ENCODE measurements around the gene PDIA5.

PDIA5 gene

GRCh38 chr3:123078101-123078500, 11.3 kb downstream of the PDIA5 start:
- DNase-seq (ENCODE audit: low read depth) = no peak
- H3K4me3 ChIP-seq (ENCODE audit: low read depth, low read length) = no peak overlapping the region
- TF ChIP-seq, protein P1, sequence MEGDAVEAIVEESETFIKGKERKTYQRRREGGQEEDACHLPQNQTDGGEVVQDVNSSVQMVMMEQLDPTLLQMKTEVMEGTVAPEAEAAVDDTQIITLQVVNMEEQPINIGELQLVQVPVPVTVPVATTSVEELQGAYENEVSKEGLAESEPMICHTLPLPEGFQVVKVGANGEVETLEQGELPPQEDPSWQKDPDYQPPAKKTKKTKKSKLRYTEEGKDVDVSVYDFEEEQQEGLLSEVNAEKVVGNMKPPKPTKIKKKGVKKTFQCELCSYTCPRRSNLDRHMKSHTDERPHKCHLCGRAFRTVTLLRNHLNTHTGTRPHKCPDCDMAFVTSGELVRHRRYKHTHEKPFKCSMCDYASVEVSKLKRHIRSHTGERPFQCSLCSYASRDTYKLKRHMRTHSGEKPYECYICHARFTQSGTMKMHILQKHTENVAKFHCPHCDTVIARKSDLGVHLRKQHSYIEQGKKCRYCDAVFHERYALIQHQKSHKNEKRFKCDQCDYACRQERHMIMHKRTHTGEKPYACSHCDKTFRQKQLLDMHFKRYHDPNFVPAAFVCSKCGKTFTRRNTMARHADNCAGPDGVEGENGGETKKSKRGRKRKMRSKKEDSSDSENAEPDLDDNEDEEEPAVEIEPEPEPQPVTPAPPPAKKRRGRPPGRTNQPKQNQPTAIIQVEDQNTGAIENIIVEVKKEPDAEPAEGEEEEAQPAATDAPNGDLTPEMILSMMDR (IDR thresholded peaks at IDR 0.05; ENCODE audit: low read depth, low read length, missing control alignments) = no peak
- in situ Hi-C loops (cut with HindIII; ENCODE audit: low sequenced_read_pairs) = no loop called here

DNA sequence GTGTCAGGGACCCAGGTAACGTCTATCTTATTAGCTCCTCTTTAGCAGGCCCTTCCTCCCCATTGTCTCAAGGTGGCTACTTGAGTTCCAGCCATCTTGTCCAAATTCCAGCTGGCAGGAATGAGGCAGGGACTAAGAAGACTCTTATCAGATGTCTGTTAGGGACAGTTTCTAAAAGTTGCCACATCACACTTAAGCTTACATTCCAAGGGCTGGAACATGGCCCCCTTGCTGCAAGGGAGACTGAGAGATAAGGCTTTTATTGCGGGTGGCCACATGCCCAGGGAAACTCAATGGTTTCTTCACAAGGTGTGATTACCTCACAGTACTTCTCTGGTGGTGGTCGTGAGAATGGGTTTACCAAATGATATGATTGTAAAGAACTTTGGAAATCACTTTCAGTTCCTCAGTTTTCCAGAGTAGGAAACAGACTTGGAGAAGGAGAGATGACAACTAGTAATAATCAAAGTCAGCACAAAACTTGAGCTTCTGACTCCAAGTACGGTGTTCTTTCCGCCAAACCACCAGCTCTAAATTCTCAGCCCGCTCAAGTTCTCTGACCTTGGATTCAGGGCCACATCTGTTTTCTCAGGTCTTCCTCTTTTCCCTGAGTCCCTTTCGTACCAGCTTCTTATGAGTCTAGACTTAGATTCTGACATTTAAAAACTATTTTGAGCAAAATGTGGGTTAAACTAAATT, 14.2 kb downstream of the PDIA5 start:
- TF ChIP-seq, protein P1 (IDR thresholded peaks at IDR 0.05; ENCODE audit: low read depth, low read length, missing control alignments) = no peak
- in situ Hi-C loops (cut with HindIII; ENCODE audit: low sequenced_read_pairs) = no loop called here
- no peak for DNase-seq (ENCODE audit: low read depth)
- no peak overlapping the region for H3K4me3 ChIP-seq (ENCODE audit: low read depth, low read length)

DNA sequence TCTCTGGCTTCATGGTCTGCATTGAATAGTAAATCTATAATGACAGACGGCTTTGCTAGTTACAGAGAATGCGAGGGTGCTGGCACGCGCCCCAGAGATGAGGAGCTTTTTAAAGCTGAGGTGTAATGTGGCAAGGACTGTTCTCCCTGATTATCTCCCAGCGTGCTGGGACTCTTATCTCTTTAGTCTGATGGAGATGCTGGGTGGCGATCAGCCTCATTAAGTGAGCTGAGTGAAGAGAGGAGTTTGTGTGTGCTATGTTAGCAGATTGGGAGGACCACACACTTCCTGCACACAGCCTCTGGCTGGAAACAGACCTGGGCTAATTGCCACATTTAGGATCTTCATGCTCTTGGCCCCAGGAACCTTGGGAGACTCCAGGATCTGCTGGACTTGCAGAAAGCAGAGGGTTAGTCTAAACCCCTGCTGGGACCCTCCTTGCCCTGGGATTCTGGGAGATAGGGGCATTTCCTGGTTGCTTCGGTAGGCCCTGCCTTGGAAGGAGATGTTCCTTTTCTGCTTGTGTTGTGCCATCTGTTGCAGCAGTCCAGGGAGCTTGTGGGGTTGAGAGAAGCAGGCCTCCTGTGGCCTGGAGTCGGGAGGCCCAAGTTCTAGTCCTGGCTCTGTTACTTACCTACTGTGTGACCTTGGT, 15.0 kb downstream of the PDIA5 start:
- H3K4me3 ChIP-seq (ENCODE audit: low read depth, low read length) = no peak overlapping the region
- in situ Hi-C loops (cut with HindIII; ENCODE audit: low sequenced_read_pairs) = no loop called here
- TF ChIP-seq, protein P1 (IDR thresholded peaks at IDR 0.05; ENCODE audit: low read depth, low read length, missing control alignments) = no peak
- DNase-seq (ENCODE audit: low read depth) = no peak

GRCh38 chr3:123082370-123083065, 15.7 kb downstream of the PDIA5 start:
- in situ Hi-C loops (cut with HindIII; ENCODE audit: low sequenced_read_pairs) = no loop called here
- DNase-seq (ENCODE audit: low read depth) = no peak
- TF ChIP-seq, protein P1 (IDR thresholded peaks at IDR 0.05; ENCODE audit: low read depth, low read length, missing control alignments) = no peak
- no peak overlapping the region for H3K4me3 ChIP-seq (ENCODE audit: low read depth, low read length)

DNA sequence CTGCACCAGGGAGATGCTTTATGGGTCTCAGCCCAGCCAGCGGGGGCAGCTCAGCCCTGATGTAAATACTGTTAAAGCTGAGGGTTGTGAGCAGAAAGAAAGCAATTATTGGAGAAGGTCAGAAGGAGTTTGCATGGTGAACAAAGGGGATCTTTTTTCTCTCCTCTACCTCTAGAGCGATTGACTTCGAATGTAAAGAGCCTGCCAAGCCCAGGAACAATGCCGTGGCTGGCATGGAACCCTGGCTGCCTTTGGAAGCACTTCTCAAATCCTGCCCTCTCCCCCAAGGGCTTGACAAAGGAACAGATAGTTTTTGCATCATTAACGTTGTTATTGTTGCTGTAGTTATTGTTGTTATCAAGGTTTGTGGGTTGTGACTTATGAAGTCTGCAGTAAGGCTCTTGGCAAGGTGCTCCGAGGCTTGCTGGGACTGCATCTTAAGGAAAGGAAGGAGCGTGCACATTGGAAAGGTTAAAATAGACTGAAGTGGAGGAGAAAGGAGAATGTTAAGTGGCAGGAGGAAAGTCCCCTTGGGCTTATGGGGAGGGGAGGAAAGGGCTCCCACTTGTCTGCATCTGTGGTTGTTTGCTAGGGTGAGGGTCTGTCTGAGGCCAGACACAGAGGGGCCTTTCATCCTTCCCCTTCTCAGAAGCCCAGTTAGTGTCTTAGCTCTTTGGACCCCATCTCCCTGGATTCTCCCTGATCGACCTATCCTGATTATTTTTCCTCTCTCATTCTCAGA, 16.7 kb downstream of the PDIA5 start:
- no peak overlapping the region for H3K4me3 ChIP-seq (ENCODE audit: low read depth, low read length)
- in situ Hi-C loops (cut with HindIII; ENCODE audit: low sequenced_read_pairs) = no loop called here
- no peak for DNase-seq (ENCODE audit: low read depth)
- TF ChIP-seq, protein P1 (IDR thresholded peaks at IDR 0.05; ENCODE audit: low read depth, low read length, missing control alignments) = no peak

- TF ChIP-seq, protein P1 (IDR thresholded peaks at IDR 0.05; ENCODE audit: low read depth, low read length, missing control alignments) = no peak
Measured at GRCh38 chr3:123084192-123084591, 17.4 kb downstream of the PDIA5 start.

More at GRCh38 chr3:123084192-123084591, 17.4 kb downstream of the PDIA5 start:
- in situ Hi-C loops (cut with HindIII; ENCODE audit: low sequenced_read_pairs) = no loop called here
- no peak overlapping the region for H3K4me3 ChIP-seq (ENCODE audit: low read depth, low read length)
- no peak for DNase-seq (ENCODE audit: low read depth)

All from astrocyte of the cerebellum (primary cell).